NCI-H460 (cell line): ENCODE data around the gene LGR5. TPM values are rescaled to one million over a fixed set of nuclear protein-coding genes. Genes with fewer than 3 reads are reported as not detected.
"Not testable (repeated sequence)": the region's sequence is repeated elsewhere in the genome, so short reads cannot be mapped to it uniquely, and the experiment has no call there.

Experiments used
- DNase-seq: peaks from one replicate; pipeline ENCODE4 v3.0.0-alpha.2; 2016; ENCODE audit warnings: low read depth; ENCODE audit errors: extremely low read depth
- total RNA-seq: library from RNA; depleted of rRNA; stranded (reverse); fragments of >200 nt; shearing (Covaris generic); gene quantifications from 2 replicates; pipeline ENCODE4 v1.2.3, GENCODE V29; 2014

The LGR5 gene
- total RNA-seq, 1 experiment from 2014 or later: not detected

GRCh38 chr12:71465796-71466195, 26.2 kb downstream of the LGR5 start:
- no peak for DNase-seq

DNA sequence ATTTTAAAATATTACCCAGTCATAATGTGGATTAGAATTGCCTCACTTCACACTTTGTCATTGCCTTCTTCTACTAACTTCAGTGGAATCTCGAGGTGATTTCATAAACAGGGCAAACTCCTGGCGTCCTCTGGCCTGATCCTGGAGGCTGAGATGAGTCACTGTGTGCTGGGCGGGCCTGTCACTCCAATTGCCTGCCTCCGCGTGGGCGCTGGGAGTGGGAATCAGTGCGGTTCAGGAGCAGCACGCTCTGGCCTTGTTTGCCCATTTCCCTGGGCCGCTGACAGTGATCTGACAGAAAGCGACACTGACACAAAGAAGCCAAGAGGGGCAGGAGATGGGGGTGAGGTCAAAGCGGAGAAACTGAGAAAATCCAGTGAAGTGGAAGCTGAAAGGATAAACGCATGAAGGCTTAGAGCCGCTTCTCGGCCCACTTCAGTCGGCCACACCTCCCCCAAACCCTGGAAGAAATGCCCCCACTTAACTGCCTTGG, 29.7 kb downstream of the LGR5 start:
- DNase-seq: peak; percentile 87

- DNase-seq: no peak
Measured at GRCh38 chr12:71472441-71472911, 32.9 kb downstream of the LGR5 start.

DNA sequence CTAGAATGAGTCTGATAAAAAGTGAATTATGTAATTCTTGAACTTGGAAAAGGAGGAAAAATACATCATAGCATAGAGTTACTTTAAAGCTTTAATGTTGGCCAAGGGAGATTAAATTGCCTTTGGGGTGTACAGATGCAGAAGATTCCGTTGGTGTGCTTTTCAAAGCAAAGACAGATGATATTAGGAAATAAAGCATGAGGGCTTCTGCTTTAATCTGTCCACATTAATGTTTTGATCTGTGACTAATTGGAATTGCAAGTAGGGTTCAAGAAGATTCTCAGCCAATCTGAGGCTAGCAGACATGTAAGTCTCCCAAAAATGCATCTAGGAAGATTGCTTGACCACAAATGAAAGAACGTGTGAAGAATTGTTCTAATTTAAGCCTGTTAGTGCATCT, 35.2 kb downstream of the LGR5 start:
- no peak for DNase-seq

DNA sequence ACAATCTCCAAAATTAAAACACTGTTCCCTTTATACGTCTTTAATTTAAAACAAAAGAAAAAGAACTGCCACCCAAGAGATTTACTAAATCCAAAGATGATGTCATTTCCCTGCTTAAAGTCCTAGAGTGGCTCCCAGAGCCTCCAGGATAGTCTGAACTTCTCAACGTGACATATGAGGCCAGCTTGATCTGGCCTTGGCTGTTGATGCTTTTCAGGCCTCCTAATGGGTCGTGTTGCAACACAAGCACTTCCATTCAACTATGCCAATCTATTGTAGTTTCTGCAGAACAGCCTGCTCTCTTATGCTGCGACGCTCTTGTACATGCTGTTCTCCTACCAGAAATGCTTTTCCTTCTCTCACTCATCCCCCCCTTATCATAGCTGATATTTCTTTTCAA, 35.7 kb downstream of the LGR5 start:
- DNase-seq: no peak

GRCh38 chr12:71476513-71476912, 36.9 kb downstream of the LGR5 start:
- DNase-seq: no peak

- DNase-seq: no peak
Measured at GRCh38 chr12:71477609-71478008, 38.0 kb downstream of the LGR5 start.

DNA sequence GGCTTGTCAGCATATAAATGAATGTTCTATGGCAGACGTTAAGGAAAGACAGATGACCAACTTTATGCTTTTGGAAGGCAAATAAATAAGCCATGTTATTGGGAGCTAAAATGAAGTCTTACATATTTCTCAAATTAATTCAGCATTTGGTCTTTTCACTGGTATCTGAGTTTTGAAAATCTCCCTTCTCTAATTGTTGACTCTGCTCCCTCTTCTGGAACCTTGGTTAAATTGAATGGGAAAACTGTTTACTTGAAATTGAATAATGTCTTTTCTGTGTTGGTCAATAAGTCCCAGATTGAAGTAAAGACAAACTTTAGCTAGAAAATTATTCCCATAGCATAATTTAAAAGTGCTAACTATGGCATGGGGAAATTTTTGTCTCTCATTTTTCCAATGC, 38.7 kb downstream of the LGR5 start:
- no peak for DNase-seq

GRCh38 chr12:71484272-71484905, 44.8 kb downstream of the LGR5 start:
- no peak for DNase-seq

DNA sequence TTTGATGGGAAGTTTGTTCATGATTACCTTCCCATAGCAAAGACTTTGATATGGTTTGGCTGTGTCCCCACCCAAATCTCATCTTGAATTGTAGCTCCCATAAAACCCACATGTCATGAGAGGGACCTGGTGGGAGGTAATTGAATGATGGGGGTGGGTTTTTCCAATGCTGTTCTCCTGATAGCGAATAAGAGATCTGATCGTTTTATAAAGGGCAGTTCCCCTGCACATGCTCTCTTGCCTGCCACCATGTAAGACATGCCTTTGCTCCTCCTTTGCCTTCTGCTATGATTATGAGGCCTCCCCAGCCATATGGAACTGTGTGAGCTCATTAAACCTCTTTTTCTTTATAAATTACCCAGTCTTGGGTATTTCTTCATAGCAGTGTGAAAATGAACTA, 51.2 kb downstream of the LGR5 start:
- not testable (repeated sequence) for DNase-seq

DNA sequence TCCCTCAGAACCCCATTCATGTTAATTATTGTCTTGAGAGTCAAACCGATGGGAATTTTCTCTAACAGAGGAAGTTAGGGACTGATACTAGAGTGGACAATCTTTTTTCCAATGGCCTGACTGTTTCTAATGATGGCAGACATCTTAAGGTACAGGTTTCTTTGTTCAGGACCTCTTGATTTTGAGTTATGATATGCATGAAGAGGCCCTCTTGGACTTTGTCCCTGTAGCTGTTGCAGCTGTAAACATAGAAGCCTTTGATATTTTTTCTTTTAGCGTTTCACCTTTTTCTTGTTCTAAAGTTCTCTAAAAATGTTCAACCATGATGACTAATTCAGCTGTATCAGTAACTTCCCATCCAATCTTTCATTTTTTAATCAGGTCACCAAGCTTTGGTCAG, 53.0 kb downstream of the LGR5 start:
- DNase-seq: no peak

DNA sequence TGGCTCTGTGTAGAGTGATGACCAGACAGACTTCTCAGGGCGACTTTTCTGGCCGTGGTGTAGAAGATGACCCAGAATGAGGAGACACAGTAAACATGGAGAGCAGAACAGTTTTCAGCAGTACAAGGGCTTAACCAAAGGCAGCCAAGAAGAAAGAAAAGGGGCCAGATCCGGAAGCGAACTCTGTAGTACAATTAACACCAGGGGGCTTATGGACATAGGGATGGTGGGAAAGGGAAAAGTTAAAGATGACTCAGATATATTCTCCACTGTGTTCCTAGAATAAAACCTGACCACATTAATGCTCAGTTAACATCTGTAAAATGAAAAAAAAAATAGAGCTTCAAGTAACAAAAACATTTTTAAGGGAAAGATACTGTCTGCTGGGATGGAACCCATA, 60.2 kb downstream of the LGR5 start:
- DNase-seq: no peak

DNA sequence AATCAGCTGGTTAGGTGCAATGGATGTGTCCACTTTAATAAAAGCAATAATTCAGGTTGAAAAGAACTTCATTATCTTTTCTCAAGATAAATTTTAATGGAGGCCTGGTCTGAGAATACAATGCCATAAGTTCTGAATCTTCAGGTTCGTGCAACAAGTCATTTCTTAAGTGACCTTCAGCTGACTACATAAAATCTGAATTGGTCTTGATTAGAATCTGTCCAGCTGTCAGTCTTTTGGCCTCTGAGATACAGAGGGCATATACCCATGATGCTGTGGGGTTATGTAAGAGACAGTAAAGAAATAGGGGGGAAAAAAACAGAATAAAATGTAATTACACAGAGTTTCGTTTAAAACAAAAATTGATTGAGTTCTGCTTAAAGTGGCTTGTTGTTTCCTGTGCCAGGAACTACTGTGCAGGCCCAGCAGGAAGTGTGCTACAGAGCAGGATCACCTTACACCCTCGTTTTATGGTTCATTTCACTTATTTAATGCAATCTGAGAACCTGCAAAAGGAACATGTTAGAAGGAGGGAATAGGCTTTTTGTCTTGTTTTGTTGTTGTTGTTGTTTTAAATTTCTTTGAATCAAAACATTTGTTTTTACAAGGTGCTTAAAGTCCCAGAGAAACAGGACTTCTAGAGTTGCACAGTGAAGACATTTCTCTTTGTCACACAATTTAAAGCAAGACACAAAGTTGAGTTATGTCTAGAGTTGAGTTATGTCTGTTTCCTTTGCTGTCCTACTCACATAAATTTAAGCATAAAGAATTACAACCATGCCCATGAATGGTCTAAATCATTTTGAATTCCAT, 64.2 kb downstream of the LGR5 start:
- DNase-seq: no peak

GRCh38 chr12:71504476-71504875, 64.9 kb downstream of the LGR5 start:
- DNase-seq: no peak

- DNase-seq: no peak
Measured at GRCh38 chr12:71509705-71510104, 70.1 kb downstream of the LGR5 start.

- no peak for DNase-seq
Measured at GRCh38 chr12:71517145-71517846, 77.7 kb downstream of the LGR5 start.

GRCh38 chr12:71521125-71521524, 81.5 kb downstream of the LGR5 start:
- no peak for DNase-seq

DNA sequence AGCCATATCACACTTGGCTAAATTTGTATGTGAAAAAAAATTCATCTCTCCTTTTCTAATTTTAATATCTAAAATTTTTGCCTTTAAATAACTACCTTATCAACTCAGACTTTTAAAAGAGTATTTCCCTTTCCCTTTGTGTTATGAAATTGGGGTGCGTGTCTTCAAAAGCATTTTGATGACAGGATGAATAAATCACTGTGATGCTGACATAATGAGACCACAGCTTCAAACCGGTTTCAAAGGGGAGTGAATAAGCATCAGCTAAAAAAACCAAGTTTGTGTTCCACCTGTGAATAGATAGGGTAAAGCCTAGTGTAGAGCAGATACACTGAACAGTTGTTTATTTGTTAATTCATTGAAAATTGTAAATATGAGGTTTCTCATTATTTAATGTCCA, 85.0 kb downstream of the LGR5 start:
- no peak for DNase-seq

- no peak for DNase-seq
Measured at GRCh38 chr12:71533703-71534102, 94.1 kb downstream of the LGR5 start.

- DNase-seq: no peak
Measured at GRCh38 chr12:71536279-71536938, 96.8 kb downstream of the LGR5 start.
